ENCODE data around the gene MYPOP. TPM values are rescaled to one million over a fixed set of nuclear protein-coding genes. Genes with fewer than 3 reads are reported as not detected.
"Not testable (repeated sequence)": the region's sequence is repeated elsewhere in the genome, so short reads cannot be mapped to it uniquely, and the experiment has no call there.

Gene MYPOP
- total RNA-seq, 2 donors from 2014 or later: 10.4 to 11.9 TPM

- intact Hi-C loops (cut with DNase I, micrococcal nuclease): no loop called here
- ATAC-seq: no peak
- no peak for DNase-seq
Measured at GRCh38 chr19:45913874-45914830, 11.7 kb upstream of the MYPOP start, which contains the start of gene NANOS2. TSS of gene NANOS2 (minus strand) at chr19:45914778. CDS start at chr19:45914693, 85 bp downstream.

- intact Hi-C loops (cut with DNase I, micrococcal nuclease): no loop called here
- no peak for DNase-seq
- no peak for ATAC-seq
Measured at GRCh38 chr19:45911291-45911690, 8.9 kb upstream of the MYPOP start.

- DNase-seq: no peak
- ATAC-seq: no peak
- intact Hi-C loops (cut with DNase I, micrococcal nuclease): no loop called here
Measured at GRCh38 chr19:45908956-45909355, 6.5 kb upstream of the MYPOP start.

DNA sequence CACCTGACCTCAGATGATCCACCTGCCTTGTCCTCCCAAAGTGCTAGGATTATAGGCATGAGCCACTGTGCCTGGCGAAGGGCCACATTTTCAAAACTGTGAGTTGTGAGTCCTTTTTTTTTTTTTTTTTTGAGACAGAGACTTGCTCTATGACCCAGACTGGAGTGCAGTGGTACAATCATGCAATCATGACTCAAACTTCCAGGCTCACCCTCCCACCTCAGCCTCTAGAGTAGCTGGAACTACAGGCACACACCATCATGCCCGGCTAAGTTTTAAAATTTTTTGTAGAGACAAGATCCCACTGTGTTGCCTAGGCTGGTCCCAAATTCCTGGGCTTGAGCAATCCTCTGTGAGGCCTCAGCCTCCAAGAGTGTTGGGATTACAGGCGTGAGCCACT lies 3.8 kb upstream of the MYPOP start:
- ATAC-seq (no peak), DNase-seq (no peak)
- intact Hi-C loops (cut with DNase I, micrococcal nuclease): no loop called here

- ATAC-seq: no peak
- no peak for DNase-seq
- intact Hi-C loops (cut with DNase I, micrococcal nuclease): no loop called here
Measured at GRCh38 chr19:45905011-45905410, 2.6 kb upstream of the MYPOP start.

DNA sequence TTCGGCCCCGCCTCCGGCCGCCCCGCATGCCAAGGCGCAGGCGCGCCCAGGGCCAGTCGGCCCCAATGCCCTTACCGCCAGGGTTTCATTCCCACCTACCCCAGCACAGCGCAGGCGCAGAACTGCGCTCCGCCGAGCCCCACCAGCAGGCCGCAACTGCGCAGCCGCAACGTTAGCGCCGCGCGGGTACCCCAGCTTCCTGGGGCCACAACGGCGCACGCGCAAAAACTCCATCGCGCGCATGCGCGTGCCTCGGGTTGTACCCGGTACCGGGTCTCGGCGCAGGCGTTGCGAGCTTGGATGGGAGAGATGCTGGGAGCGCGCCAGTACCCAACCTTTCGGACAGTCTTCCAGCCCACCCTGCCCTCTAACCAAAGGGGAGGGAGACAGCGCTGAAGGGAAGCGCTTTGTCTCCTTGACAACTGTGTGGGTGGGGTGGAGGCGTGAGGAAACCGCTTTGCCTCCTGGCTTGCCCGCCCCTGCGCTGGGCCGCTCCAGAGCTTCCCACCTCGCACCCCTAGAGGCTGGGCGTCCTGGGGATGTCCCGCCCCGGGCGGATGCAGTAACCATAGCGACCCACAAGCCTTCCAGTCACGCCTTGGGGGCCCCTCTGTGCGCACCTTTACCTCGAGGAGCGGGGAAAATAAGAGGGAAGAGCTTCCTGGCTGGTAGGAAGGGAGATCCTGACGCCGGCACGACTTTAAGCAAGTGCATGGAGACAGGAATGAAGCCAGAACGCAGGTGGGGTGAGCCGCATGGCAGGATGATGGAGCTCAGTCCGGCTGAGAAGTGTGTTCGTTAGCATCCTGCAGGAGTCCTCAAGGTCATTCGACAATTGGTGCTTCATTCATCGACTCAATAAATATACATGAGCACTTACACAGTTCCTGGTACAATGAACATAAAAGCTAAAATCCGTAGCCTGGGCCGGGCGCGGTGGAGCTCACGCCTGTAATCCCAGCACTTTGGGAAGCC lies 525 bp upstream of the MYPOP start:
- peak; percentile 97 to 99 for DNase-seq
- intact Hi-C loops (cut with DNase I, micrococcal nuclease): no loop called here
- ATAC-seq: peak; percentile 92

DNA sequence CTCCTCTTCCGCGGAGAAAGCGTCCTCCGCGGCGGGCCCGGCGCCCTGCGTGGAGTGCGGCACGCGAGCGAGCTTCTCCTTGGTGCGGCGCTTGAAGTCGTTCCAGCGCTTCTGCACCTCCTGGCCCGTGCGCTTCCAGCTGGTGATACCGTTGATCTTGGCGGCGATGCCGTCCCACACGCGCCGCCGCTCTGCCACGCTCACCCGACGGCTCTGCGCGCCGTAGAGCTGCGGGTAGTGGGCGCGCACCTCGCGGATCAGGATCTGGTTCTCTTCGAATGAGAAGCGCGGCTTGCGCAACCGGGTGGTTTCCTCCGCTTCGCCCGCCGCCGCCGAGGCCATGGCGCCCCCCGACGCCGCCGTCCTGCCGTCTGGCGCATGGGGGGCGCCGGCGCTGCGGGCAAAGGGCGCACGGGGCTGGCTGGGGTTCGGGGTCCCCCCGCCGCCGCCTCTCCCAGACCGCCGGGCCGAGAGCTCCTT lies 941 bp downstream of the MYPOP start:
- DNase-seq (peak in 1 of 2 donors; percentile 59), ATAC-seq (no peak)
- intact Hi-C loops (cut with DNase I, micrococcal nuclease): no loop called here

GRCh38 chr19:45900738-45901431 lies 1.5 kb downstream of the MYPOP start:
- DNase-seq (no peak), ATAC-seq (no peak)
- intact Hi-C loops (cut with DNase I, micrococcal nuclease): no loop called here

GRCh38 chr19:45899919-45900589 lies 2.4 kb downstream of the MYPOP start:
- no peak for ATAC-seq
- intact Hi-C loops (cut with DNase I, micrococcal nuclease): no loop called here

GRCh38 chr19:45899253-45899652 lies 3.2 kb downstream of the MYPOP start:
- DNase-seq: no peak
- intact Hi-C loops (cut with DNase I, micrococcal nuclease): no loop called here
- ATAC-seq: no peak

More at GRCh38 chr19:45899919-45900589, 2.4 kb downstream of the MYPOP start:
- DNase-seq: no peak

DNA sequence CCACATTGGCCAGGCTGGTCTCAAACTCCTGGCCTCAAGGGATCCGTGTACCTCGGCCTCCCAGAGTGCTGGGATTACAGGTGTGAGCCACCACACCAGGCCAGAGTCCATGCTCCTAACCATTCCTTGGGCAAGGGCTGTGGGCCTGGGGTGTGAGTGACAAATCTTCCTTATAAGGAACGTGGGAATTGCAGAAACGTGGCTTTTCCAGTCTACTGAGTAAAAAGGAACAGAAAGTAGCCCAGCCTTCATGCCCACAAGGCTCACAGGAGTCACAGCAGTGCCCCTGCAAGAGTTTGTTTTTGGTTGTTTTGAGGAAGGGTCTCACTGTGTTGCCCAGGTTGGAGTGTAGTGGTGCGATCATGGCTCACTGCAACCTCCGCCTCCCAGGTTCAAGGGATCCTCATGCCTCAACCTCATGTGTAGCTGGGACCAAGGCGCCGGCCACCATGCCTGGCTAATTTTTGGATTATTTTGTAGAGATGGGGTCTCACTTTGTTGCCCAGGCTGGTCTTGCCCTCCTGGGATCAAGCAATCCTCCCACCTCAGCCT lies 5.1 kb downstream of the MYPOP start:
- DNase-seq (no peak), ATAC-seq (no peak)
- intact Hi-C loops (cut with DNase I, micrococcal nuclease): no loop called here

GRCh38 chr19:45895983-45896599 lies 6.3 kb downstream of the MYPOP start:
- DNase-seq; ATAC-seq; intact Hi-C loops (cut with DNase I, micrococcal nuclease): not testable (repeated sequence)

DNA sequence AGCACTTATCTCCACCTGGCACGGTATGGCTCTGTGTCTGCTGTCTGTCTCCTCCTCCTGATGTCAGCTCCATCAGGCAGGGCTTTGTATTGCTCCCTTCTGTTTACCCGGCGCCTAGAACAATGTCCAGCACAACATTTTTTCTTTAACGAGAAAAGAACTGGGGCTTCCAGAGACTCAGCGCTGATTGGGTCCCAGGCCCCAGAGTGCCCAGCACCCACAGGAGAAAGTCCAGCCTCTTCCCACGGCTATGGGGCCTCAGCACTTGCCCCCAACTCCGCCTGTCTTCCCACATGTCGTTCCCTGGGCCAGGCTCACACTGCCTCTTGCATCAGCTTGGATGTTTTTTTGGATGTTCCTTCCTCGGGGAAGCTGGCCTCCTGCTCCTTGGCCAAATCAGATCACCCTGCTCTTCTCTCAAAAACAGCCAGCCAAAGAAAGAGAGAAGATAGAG lies 6.9 kb downstream of the MYPOP start:
- DNase-seq (no peak), ATAC-seq (no peak)

GRCh38 chr19:45890877-45891276 lies 11.5 kb downstream of the MYPOP start:
- ATAC-seq: no peak
- intact Hi-C loops (cut with DNase I, micrococcal nuclease): no loop called here
- DNase-seq: no peak

More for the DNA sequence above, 6.9 kb downstream of the MYPOP start:
- intact Hi-C loops (cut with DNase I, micrococcal nuclease): no loop called here

DNA sequence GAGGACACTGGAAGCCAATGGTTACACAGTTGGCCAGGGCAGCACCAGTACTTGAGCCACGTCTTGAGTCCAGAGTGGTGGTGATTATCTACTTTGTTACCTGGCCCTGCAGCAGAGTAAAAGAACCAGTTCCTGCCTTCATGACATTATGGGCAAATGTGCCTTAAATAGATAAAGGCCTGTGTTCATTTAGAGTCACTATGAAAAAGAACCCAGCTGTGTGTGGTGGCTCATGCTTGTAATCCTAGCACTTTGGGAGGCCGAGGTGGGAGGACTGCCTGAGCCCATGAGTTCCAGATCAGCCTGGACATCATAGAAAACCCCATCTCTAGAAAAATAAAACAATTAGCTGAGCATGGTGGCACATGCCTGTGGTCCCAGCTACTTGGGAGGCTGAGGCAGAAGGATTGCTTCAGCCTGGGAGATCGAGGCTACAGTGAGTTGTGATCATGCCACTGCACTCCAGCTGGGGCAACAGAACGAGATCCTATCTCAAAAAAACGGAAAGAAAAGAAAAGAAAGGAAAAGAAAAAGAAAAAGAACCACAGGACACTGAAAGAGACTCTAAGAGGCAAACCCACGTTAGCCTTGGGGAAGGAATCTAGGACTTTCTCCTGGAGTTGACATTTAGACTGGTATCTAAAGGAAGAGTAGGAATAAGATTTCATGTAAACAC lies 13.1 kb downstream of the MYPOP start:
- intact Hi-C loops (cut with DNase I, micrococcal nuclease): no loop called here
- no peak for ATAC-seq
- no peak for DNase-seq

- no peak for ATAC-seq
- no peak for DNase-seq
- intact Hi-C loops (cut with DNase I, micrococcal nuclease): no loop called here
Measured at GRCh38 chr19:45887200-45887710, 15.2 kb downstream of the MYPOP start.
